Prostate gland (tissue), 2 donors: ENCODE data around the gene MAML2.

ENCODE experiments used
- POLR2A ChIP-seq: fragments of 450-650 bp; IDR thresholded peaks from one replicate; pipeline ENCODE4 v1.6.1; 2016; ENCODE audit warnings: antibody characterized with exemption, mild to moderate bottlenecking
- POLR2AphosphoS5 ChIP-seq: sonication (generic); formaldehyde crosslinking; IDR thresholded peaks from one replicate; pipeline ENCODE4 v1.6.1; 2017; ENCODE audit warnings: antibody characterized with exemption
- TF ChIP-seq, protein P1 (sequence below), 4 experiments: fragments of 200-600 bp in 2 of 4; fragments of 450-650 bp in 2 of 4; sonication (generic) in 2 of 4; IDR thresholded peaks; 1 replicate in 3 of 4; 2 replicates in 1 of 4; pipeline ENCODE4 v1.5.1; 2016 to 2019; ENCODE audit warnings: antibody characterized with exemption in 4 of 4, mild to moderate bottlenecking in 2 of 4, moderate library complexity in 2 of 4

DNA sequence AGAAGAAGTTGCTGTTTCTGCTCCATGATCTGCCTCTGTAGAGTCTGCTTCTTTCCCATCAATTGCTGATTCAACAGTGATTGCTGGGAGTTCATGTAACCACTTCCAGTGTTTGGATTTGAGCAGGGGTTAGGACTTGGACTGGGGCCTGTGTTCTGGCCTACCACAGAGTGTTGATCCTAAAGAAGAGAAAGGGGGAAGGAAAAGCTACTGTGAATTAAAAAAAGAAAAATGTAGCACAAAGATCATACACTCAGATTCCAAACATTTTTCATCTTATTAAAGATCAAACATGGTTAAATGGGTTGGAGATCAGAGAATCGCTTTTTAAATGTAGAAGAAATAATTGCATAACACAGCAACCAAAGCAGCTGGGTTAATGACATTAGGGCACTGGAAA, 351.4 kb downstream of the MAML2 start:
- TF ChIP-seq, protein P1, sequence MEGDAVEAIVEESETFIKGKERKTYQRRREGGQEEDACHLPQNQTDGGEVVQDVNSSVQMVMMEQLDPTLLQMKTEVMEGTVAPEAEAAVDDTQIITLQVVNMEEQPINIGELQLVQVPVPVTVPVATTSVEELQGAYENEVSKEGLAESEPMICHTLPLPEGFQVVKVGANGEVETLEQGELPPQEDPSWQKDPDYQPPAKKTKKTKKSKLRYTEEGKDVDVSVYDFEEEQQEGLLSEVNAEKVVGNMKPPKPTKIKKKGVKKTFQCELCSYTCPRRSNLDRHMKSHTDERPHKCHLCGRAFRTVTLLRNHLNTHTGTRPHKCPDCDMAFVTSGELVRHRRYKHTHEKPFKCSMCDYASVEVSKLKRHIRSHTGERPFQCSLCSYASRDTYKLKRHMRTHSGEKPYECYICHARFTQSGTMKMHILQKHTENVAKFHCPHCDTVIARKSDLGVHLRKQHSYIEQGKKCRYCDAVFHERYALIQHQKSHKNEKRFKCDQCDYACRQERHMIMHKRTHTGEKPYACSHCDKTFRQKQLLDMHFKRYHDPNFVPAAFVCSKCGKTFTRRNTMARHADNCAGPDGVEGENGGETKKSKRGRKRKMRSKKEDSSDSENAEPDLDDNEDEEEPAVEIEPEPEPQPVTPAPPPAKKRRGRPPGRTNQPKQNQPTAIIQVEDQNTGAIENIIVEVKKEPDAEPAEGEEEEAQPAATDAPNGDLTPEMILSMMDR (IDR thresholded peaks at IDR 0.05) = no peak
- TF ChIP-seq POLR2AphosphoS5 (no peak), POLR2A (no peak)
